Measurements from ENCODE around the gene COQ10A.

DNA sequence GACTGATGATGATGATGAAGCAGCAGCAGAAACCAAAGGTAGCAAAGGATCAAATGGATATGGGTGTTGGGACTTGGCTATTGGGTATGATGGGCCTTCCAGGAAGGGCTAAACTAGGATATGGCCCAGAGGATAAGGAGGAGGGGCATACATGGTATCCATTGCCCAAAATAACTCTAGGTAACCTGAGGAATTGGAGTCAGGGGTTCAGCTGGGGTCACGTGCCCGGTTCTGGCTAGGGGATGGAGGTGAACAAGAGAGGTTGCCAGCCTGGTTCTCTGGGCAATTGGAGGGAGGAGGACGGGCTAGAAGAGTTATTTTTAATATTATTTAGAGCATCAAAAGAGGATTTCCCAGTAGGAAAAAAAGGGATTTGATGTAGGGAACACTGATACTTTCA, 5.8 kb upstream of the COQ10A start:
- no peak for TF ChIP-seq JUND (IDR thresholded peaks at IDR 0.05)
- TF ChIP-seq, protein P1, sequence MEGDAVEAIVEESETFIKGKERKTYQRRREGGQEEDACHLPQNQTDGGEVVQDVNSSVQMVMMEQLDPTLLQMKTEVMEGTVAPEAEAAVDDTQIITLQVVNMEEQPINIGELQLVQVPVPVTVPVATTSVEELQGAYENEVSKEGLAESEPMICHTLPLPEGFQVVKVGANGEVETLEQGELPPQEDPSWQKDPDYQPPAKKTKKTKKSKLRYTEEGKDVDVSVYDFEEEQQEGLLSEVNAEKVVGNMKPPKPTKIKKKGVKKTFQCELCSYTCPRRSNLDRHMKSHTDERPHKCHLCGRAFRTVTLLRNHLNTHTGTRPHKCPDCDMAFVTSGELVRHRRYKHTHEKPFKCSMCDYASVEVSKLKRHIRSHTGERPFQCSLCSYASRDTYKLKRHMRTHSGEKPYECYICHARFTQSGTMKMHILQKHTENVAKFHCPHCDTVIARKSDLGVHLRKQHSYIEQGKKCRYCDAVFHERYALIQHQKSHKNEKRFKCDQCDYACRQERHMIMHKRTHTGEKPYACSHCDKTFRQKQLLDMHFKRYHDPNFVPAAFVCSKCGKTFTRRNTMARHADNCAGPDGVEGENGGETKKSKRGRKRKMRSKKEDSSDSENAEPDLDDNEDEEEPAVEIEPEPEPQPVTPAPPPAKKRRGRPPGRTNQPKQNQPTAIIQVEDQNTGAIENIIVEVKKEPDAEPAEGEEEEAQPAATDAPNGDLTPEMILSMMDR (IDR thresholded peaks at IDR 0.05; ENCODE audit: low read depth, low read length, missing input control) = no peak
- no peak for TF ChIP-seq REST (IDR thresholded peaks at IDR 0.05)
- no peak for TF ChIP-seq MAX (IDR thresholded peaks at IDR 0.05)
- TF ChIP-seq YY1 (IDR thresholded peaks at IDR 0.05) = no peak
- no peak for TF ChIP-seq RAD21 (IDR thresholded peaks at IDR 0.05)
- no peak for TF ChIP-seq EGR1 (IDR thresholded peaks at IDR 0.05; ENCODE audit: low read depth in 2 of 2)
- TF ChIP-seq NR2F2 (IDR thresholded peaks at IDR 0.05) = no peak
- no peak for TF ChIP-seq GABPA (IDR thresholded peaks at IDR 0.05 in 1 of 2, conservative IDR thresholded peaks at IDR 0.05 in 1 of 2)
- TF ChIP-seq, protein P2, sequence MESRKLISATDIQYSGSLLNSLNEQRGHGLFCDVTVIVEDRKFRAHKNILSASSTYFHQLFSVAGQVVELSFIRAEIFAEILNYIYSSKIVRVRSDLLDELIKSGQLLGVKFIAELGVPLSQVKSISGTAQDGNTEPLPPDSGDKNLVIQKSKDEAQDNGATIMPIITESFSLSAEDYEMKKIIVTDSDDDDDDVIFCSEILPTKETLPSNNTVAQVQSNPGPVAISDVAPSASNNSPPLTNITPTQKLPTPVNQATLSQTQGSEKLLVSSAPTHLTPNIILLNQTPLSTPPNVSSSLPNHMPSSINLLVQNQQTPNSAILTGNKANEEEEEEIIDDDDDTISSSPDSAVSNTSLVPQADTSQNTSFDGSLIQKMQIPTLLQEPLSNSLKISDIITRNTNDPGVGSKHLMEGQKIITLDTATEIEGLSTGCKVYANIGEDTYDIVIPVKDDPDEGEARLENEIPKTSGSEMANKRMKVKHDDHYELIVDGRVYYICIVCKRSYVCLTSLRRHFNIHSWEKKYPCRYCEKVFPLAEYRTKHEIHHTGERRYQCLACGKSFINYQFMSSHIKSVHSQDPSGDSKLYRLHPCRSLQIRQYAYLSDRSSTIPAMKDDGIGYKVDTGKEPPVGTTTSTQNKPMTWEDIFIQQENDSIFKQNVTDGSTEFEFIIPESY (IDR thresholded peaks at IDR 0.05) = no peak
- TF ChIP-seq FOXA1 (IDR thresholded peaks at IDR 0.05) = no peak
- no peak for TF ChIP-seq TAF1 (conservative IDR thresholded peaks at IDR 0.05)
- TF ChIP-seq HNF4G (IDR thresholded peaks at IDR 0.05) = no peak
